GM19328 (cell line): ENCODE data around the gene CYTH4.

Experiments
- ATAC-seq: cut with Tn5 transposase; IDR thresholded peaks from one replicate; pipeline ENCODE4 v1.9.1; 2021; ENCODE audit warnings: mild to moderate bottlenecking, moderate library complexity; ENCODE audit not compliant: unreplicated experiment

CYTH4 gene

GRCh38 chr22:37269936-37270678, 12.2 kb upstream of the CYTH4 start:
- ATAC-seq = no peak

GRCh38 chr22:37270928-37271650, 11.2 kb upstream of the CYTH4 start:
- no peak for ATAC-seq

DNA sequence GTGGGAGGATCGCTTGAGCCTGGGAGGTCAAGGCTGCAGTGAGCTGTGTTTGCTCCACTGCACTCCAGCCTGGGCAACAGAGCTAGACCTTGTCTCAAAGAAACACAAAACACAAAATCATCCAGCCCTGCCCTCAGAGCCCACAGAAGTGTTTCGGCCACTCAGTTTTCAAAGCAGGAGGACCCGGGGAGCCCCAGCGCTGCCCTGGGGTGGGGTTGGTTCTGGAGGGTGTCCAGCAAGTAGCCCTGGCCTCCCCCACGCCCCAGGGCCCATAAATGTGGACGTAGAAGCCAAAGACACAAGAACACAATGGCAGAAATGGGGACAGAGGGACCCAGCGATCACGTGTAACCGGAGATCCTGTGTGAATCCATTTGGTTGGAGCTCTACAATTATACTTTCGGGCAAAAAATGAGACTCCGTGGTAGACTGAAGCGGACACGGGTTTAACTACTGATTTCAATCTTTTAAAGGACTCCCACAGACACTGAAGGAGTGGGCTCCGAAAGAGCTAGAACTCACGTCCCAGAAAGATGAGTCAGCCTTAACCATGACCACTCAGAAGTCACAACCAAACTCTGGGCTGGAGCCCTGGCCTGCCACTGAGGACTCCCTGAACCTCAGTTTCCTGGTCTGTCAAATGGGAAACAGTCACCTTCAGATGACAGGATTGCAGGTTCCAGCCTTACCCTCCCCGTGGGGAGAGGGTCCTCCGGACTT, 9.0 kb upstream of the CYTH4 start:
- no peak for ATAC-seq

DNA sequence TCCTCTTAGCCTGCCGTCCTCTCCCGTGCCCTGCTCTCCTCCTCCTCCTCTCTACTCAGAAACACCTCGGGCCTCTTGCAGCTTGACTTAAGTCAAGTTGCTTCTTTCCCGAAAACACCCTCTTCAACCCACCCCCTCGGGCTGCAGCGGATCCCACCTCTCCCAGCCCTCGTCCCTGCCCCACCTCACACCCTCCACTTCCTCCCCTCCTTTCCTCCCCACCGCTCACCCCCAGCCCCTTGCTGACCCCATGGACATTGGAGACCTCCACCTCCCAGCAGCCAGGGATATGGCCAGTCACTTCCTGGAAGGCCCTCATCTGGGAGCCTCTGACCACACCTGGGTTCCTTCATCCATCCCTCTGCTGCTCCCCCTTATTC, 8.5 kb upstream of the CYTH4 start:
- ATAC-seq = no peak

- no peak for ATAC-seq
Measured at GRCh38 chr22:37274380-37274862, 7.9 kb upstream of the CYTH4 start.

GRCh38 chr22:37275134-37275533, 7.2 kb upstream of the CYTH4 start:
- no peak for ATAC-seq

- no peak for ATAC-seq
Measured at GRCh38 chr22:37275622-37276021, 6.7 kb upstream of the CYTH4 start.

GRCh38 chr22:37276776-37277175, 5.5 kb upstream of the CYTH4 start:
- ATAC-seq = no peak

- ATAC-seq = no peak
Measured at GRCh38 chr22:37277384-37277783, 4.9 kb upstream of the CYTH4 start.

DNA sequence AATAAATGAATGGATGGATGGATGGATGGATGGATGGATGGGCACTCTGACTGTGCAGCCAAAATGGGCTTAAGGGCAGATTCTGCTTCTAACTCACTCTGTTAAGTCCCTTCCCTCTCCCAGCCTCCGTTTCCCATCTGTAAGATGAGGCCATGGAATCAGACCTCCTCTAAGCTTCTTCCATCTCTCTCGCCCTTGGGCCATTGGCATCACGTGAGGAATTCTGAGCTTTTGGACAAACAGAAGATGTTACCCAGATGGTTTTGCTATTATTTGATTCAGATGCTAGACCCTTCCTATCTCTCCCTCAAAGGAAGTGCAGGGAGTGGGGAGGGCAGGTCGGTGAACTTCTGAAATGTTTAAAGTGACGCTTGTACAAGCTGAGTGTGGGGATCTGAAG, 4.0 kb upstream of the CYTH4 start:
- no peak for ATAC-seq

DNA sequence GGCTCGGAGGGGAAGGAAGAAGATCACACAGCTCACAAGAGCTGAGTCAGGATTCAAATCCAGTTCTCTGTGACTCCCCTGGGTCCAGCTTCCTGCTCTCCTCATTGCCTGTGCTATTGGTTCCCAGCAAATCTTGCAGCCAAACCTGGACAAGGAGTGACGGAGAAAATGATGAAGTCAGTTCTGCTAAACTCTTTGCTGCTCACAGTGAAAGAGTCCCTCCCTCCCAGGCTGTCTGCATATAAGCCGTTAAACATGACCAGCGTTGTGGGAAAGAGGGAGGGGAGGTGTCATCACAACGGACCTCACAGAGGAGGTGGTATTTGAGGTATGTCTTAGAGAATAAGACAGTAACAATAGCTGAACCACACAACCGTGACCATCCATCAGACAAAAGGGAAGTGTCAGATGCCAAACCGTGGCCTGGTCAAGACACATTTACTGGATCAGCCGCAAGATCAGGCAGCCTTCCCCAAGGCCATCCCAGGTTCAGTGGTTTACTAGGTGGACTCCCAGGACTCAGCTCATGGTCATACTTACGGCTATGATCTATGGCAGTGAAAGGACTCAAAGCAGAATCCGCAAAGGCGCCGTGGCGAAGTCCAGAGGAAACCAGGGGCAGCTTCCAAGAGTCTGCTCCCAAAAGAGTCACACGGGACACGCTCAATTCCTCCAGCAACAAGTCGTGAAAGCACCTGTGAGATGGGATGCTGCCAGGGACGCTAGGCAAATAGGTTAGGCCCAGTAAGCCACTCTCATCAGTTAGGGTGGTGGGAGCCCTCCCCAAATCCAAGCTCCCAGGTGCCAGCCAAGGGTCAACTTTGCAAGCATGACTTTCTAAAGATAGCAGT, 2.8 kb upstream of the CYTH4 start:
- no peak for ATAC-seq

GRCh38 chr22:37280718-37281117, 1.6 kb upstream of the CYTH4 start:
- no peak for ATAC-seq

GRCh38 chr22:37281195-37281594, 1.1 kb upstream of the CYTH4 start:
- ATAC-seq = no peak

GRCh38 chr22:37281646-37282384, 493 bp upstream of the CYTH4 start:
- ATAC-seq = no peak

GRCh38 chr22:37283393-37283937, 1.2 kb downstream of the CYTH4 start:
- ATAC-seq = no peak

DNA sequence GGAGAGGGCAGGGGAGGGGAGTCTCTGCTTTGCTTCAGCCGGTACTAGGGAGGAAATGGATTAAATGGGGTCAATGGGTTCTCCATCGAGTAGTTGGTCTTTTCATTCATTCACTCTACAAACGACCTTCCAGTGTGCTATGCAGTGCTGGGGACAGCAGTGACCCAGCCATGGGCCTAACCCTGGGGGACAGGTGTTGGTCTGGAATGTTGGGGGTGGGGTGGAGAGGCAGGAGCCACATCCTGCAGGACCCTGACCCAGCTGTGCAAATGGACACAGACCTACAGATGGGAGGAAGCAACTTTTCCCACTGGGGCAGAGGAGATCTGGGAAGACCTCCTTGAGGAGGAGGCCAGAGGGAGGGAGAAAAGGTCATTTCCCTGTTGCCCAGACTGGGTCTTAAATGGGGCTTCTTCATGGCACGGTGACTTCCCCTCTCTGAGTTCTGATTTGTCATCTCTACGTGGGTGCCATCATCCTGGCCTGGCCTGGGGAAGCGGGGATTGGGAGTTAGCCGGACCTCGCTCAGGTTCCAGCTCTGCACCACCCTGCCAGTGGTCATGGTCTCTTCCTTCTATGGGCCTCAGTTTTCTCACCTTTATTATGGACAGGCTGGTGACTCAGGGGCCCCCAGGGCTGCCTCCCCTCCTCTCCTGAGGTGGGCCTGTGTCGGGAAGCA, 2.0 kb downstream of the CYTH4 start:
- ATAC-seq = no peak

- peak; percentile 51 for ATAC-seq
Measured at GRCh38 chr22:37284805-37285355, 2.6 kb downstream of the CYTH4 start.

DNA sequence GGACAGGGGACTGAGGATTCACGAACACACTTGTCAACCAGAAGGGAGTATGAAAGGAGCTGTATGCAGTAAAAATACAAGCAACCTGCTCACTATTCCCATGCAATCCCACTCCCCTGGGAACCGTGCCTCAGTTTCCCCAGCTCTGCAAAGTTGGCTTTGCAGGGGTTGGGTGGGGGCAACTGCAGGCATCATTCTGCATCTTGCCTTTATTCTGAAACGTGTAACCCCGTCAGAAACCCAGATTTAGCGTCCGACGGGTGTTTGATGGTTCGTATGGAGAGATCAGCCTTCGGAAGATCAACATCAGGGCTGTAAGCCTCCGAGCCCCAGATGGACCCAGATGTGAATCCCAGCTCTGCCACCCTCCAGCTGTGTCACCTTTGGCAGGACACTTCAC, 3.6 kb downstream of the CYTH4 start:
- ATAC-seq = no peak

DNA sequence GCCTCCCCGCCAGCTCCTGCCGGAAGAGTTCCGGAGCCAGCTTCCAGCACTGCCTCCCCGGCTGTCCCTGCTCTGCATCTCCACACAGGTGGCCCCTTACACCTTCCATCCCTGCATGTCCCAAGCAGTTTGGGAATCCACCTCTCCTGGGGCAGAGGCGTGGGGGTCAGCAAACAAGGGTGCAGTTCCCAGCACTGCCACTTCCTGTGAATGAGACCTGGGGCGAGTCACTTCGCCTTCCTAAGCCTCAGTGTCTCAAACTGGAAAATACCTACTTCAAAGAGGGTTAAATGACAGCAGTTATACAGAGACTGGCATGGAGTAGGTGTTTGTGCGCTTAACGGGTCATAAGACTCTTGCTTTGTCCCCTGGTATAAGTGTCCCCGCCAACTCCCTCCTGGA, 5.2 kb downstream of the CYTH4 start:
- ATAC-seq = no peak
